DMS53 treated with DMSO at 0.1 percent for 48 hours (cell line): ENCODE data around the gene VPS37D.
A peak's percentile ranks its signal among the peaks of the same experiment; 100 is the strongest.

Source experiments
- DNase-seq: peaks from one replicate; lab custom pipeline; 2025; ENCODE audit not compliant: unreplicated experiment; lab: John Stamatoyannopoulos, UW

VPS37D gene

GRCh38 chr7:73678862-73679261 is 11.2 kb downstream of the VPS37D start:
- no peak for DNase-seq

GRCh38 chr7:73679709-73680108 is 12.1 kb downstream of the VPS37D start:
- no peak for DNase-seq

GRCh38 chr7:73680501-73680900 is 12.9 kb downstream of the VPS37D start:
- DNase-seq = no peak

- no peak for DNase-seq
Measured at GRCh38 chr7:73681031-73681430, 13.4 kb downstream of the VPS37D start.

GRCh38 chr7:73682745-73683055 is 15.1 kb downstream of the VPS37D start:
- DNase-seq = no peak

GRCh38 chr7:73683056-73683787 is 15.6 kb downstream of the VPS37D start, which contains the start of the genes BUD23 and DNAJC30:
TSS of gene BUD23 (plus strand) at chr7:73683597. CDS start at chr7:73683626, 29 bp downstream.
TSS of gene DNAJC30 (minus strand) at chr7:73683453. CDS start at chr7:73683423, 30 bp downstream.
- peak; percentile 93 for DNase-seq

GRCh38 chr7:73683788-73684693 is 16.4 kb downstream of the VPS37D start:
- no peak for DNase-seq

GRCh38 chr7:73685311-73685710 is 17.7 kb downstream of the VPS37D start:
- no peak for DNase-seq

GRCh38 chr7:73688288-73688687 is 20.7 kb downstream of the VPS37D start:
- DNase-seq = no peak

GRCh38 chr7:73690646-73691045 is 23.0 kb downstream of the VPS37D start:
- no peak for DNase-seq

GRCh38 chr7:73696372-73696771 is 28.7 kb downstream of the VPS37D start:
- DNase-seq = no peak

- DNase-seq = no peak
Measured at GRCh38 chr7:73698410-73698809, 30.8 kb downstream of the VPS37D start.

GRCh38 chr7:73699370-73700068 is 31.9 kb downstream of the VPS37D start:
- DNase-seq = no peak

- DNase-seq = no peak
Measured at GRCh38 chr7:73700069-73700423, 32.4 kb downstream of the VPS37D start.

- no peak for DNase-seq
Measured at GRCh38 chr7:73700581-73701134, 33.0 kb downstream of the VPS37D start.

- DNase-seq = peak; percentile 28
Measured at GRCh38 chr7:73701357-73701995, 33.8 kb downstream of the VPS37D start.

- DNase-seq = no peak
Measured at GRCh38 chr7:73702226-73702625, 34.6 kb downstream of the VPS37D start.

- DNase-seq = no peak
Measured at GRCh38 chr7:73702665-73703064, 35.0 kb downstream of the VPS37D start.

- no peak for DNase-seq
Measured at GRCh38 chr7:73703225-73703624, 35.6 kb downstream of the VPS37D start.

GRCh38 chr7:73703757-73704639 is 36.4 kb downstream of the VPS37D start:
- no peak for DNase-seq
